Natural killer cell (primary cell): ENCODE data around the gene MIA. TPM values are rescaled to one million over a fixed set of nuclear protein-coding genes. Genes with fewer than 3 reads are reported as not detected.
"Not testable (repeated sequence)": the region's sequence is repeated elsewhere in the genome, so short reads cannot be mapped to it uniquely, and the experiment has no call there.

Source experiments
- ATAC-seq, 3 donors: fragments of 150-1000 bp in 2 of 3; fragments of 200-7000 bp in 1 of 3; cut with Tn5 transposase; 1 replicate in 1 of 3; 2 replicates in 2 of 3; pipeline ENCODE4 v1.10.0; 2021; ENCODE audit warnings: mild to moderate bottlenecking in 2 of 3, moderate library complexity in 2 of 3
- DNase-seq, 2 donors: peaks; one replicate each; pipeline versions ENCODE4 v3.0.0 to v3.0.0-alpha.2; 2013 to 2021; ENCODE audit warnings: mixed read lengths in 1 of 2
- H3K27ac ChIP-seq: one replicate; pipeline ENCODE4 v1.5.1; 2013; ENCODE audit warnings: mild to moderate bottlenecking, low read length
- H3K27me3 ChIP-seq: one replicate; pipeline ENCODE4 v1.6.1; 2013; ENCODE audit warnings: low read length; ENCODE audit not compliant: control insufficient read depth, insufficient read depth
- H3K36me3 ChIP-seq: one replicate; pipeline ENCODE4 v1.6.1; 2013; ENCODE audit warnings: low read length; ENCODE audit not compliant: control insufficient read depth, insufficient read depth
- H3K4me1 ChIP-seq: one replicate; pipeline ENCODE4 v1.6.1; 2013; ENCODE audit warnings: low read length; ENCODE audit not compliant: control insufficient read depth, insufficient read depth
- H3K4me3 ChIP-seq: one replicate; pipeline ENCODE4 v1.5.1; 2013; ENCODE audit warnings: low read length
- H3K9me3 ChIP-seq: one replicate; pipeline ENCODE4 v1.6.1; 2013; ENCODE audit warnings: low read length; ENCODE audit not compliant: control insufficient read depth, insufficient read depth
- H3K27ac Mint-ChIP-seq, 2 donors: one replicate each; pipeline ENCODE4 v1.8.0; 2022; ENCODE audit warnings: mild to moderate bottlenecking in 2 of 2, mixed read lengths in 2 of 2, moderate library complexity in 1 of 2
- H3K27me3 Mint-ChIP-seq, 2 donors: one replicate each; pipeline ENCODE4 v1.8.0; 2022; ENCODE audit warnings: low read depth in 2 of 2, mixed read lengths in 2 of 2
- H3K36me3 Mint-ChIP-seq: one replicate; pipeline ENCODE4 v1.8.0; 2022; ENCODE audit warnings: mixed read lengths
- H3K4me1 Mint-ChIP-seq, 2 donors: one replicate each; pipeline ENCODE4 v1.8.0; 2022; ENCODE audit warnings: mixed read lengths in 2 of 2
- H3K4me3 Mint-ChIP-seq: one replicate; pipeline ENCODE4 v1.8.0; 2022; ENCODE audit warnings: mild to moderate bottlenecking, moderate library complexity, mixed read lengths
- H3K9me3 Mint-ChIP-seq, 2 donors: one replicate each; pipeline ENCODE4 v1.8.0; 2022; ENCODE audit warnings: mixed read lengths in 2 of 2
- WGBS: methylation state at CpG from one replicate; pipeline ENCODE4 v1.1.7; 2013; ENCODE audit warnings: missing lambda C conversion rate; ENCODE audit not compliant: insufficient coverage; 5-methylcytosine and 5-hydroxymethylcytosine counted together
- intact Hi-C: fragments of 100-400 bp; cut with micrococcal nuclease; formaldehyde crosslinking; loops from one replicate; pipeline ENCODE4 v1.14.2; 2022
- total RNA-seq, 4 donors: library from RNA; stranded (reverse); fragments of 120-200 nt in 1 of 4; gene quantifications; one replicate each; pipeline versions ENCODE4 v1.2.3 to v1.2.4, GENCODE V29; 2013 to 2022

Gene MIA
- total RNA-seq, 3 donors from 2014 or later (not counting 1 experiment from before 2014, with no cell fraction given), result not detected

DNA sequence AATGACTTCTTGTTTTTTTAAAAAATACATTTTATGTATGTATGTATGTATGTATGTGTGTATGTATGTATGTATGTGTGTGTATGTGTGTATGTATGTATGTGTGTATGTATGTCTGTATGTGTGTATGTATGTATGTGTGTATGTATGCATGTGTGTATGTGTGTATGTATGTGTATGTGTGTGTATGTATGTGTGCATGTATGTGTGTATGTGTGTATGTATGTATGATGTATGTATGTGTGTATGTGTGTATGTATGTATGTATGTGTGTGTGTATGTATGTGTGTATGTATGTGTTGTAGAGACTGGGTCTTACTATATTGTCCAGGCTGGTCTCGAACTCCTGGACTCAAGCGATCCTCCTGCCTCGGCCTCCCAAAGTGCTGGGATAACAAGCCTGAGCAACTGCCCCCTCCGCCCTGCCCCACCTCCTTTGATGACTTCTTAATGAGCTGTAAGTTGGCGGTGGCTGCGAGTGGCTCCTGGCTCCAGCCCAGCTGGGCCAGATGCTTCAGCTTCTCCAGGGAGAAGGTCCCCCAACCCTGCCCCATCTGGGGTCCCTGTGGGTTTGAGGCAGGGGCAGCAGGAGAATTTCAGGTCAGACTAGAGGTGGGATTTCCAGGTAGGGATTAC, 50.3 kb downstream of the MIA start:
- not testable (repeated sequence) for H3K4me3 ChIP-seq, H3K9me3 ChIP-seq, ATAC-seq, H3K27ac ChIP-seq, H3K27me3 ChIP-seq, H3K27me3 Mint-ChIP-seq, H3K36me3 Mint-ChIP-seq, H3K9me3 Mint-ChIP-seq, DNase-seq, H3K36me3 ChIP-seq
- WGBS, result 100% methylated on average over 4 of the region's 6 CpGs
- peaks cover 53% of the 10 kb centered on the region for H3K4me1 ChIP-seq
- Mint-ChIP-seq H3K4me1 (peaks cover 41 to 59% of the 10 kb centered on the region in 2 donors), H3K4me3 (peak overlapping the region; percentile 51), H3K27ac (peak overlapping the region; percentile 85 to 92)
- intact Hi-C loops, result loop anchor here (1.0 to 10.0 kb wide), 5 partner anchors 27 to 479 kb away; partner anchors contain the start of gene HNRNPUL1

DNA sequence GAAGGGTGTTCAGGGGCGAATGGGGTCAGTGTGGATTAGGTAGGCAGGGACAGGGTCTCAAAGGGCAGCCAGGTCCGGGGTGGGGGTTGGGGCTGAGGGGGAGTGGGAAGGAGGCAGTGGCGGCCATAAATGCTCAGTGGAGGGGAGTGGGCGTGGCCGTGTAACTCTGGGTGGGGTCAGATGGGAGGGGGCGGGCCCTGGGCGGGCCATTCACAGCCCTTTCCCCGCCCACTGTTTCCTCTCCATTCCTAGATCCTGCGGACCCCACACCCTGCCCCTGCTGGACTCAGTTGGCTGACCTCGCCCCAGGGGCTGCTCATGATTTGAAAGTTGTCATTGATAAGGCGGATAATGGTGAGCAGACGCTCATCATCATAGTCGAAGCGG, 51.0 kb downstream of the MIA start:
- H3K4me3 Mint-ChIP-seq, result peak overlapping the region; percentile 48
- Histone ChIP-seq H3K4me1 (peaks cover 53% of the 10 kb centered on the region), H3K27ac (peak overlapping the region; percentile 79)
- not testable (repeated sequence) for H3K36me3 ChIP-seq, H3K36me3 Mint-ChIP-seq, H3K27me3 Mint-ChIP-seq, DNase-seq, H3K9me3 Mint-ChIP-seq, H3K27me3 ChIP-seq, H3K4me3 ChIP-seq, H3K9me3 ChIP-seq
- H3K27ac Mint-ChIP-seq, result peak overlapping the region; percentile 85 to 92
- WGBS, result 100% methylated on average over 7 of the region's 14 CpGs
- H3K4me1 Mint-ChIP-seq, result peaks cover 41 to 59% of the 10 kb centered on the region in 2 donors
- ATAC-seq, result peak in 2 of 3 donors; percentile 1 to 2
- intact Hi-C loops, result loop anchor here (1.0 to 10.0 kb wide), 5 partner anchors 28 to 478 kb away; partner anchors contain the start of gene HNRNPUL1

DNA sequence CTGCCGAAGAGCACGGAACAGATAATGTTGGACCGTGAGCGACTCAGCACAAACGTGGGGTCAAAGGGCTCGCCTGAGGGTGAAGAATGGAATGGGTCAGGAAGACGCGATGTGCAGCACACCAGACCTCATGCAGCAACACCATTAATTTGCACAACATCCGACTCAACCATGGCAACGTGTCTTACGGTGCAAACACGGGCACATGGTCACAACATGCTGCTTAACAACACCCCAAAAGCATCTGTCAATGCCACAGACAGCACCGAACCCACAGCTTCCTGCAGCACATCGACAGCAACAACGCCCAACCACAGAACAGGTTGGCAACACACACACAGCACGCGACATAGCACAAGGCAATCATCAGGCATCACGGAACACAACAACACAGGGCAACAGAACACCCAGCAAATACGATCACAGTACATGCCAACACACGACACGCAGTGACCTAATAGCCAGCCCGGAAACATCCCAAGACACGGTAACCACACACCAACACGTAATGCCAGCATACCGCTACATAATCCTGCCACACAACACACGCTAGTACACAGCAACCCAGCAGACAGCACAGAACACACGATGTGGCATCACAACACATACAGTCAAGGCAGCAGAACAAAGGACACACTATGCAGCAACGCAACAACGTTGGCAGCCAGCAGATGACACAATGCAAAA, 51.5 kb downstream of the MIA start:
- DNase-seq (peak; percentile 80 to 92), ATAC-seq (peak; percentile 81 to 92 (median 89))
- H3K9me3 ChIP-seq, H3K9me3 Mint-ChIP-seq, H3K36me3 ChIP-seq, H3K27me3 ChIP-seq, H3K27me3 Mint-ChIP-seq, H3K36me3 Mint-ChIP-seq, H3K4me3 ChIP-seq: not testable (repeated sequence)
- H3K27ac ChIP-seq, result peak overlapping the region; percentile 79
- H3K27ac Mint-ChIP-seq, result peak overlapping the region; percentile 85 to 92
- H3K4me1 Mint-ChIP-seq, result peaks cover 41 to 59% of the 10 kb centered on the region in 2 donors
- peaks cover 53% of the 10 kb centered on the region for H3K4me1 ChIP-seq
- WGBS, result 44% methylated on average over 29 of the region's 29 CpGs
- H3K4me3 Mint-ChIP-seq, result peak overlapping the region; percentile 48
- intact Hi-C loops, result loop anchor here (1.0 to 10.0 kb wide), 5 partner anchors 29 to 478 kb away; partner anchors contain the start of gene HNRNPUL1

Other genes with a start within 250 kb of the MIA start
- gene SHKBP1, start 198.6 kb upstream of the MIA start, total RNA-seq, result 100 to 1,000 TPM; 209 to 224 (median 209) TPM
- 100 to 1,000 TPM; 153 to 182 (median 157) TPM for gene LTBP4, start 174.2 kb upstream of the MIA start, total RNA-seq
- gene NUMBL, start 84.9 kb upstream of the MIA start, total RNA-seq, result 10 to 100 TPM in 2 of 3 donors, 1 to 10 TPM in 1; 9.9 to 19.5 (median 10.2) TPM
- 10 to 100 TPM; 31.8 to 46.7 (median 39.6) TPM for gene COQ8B, start 58.6 kb upstream of the MIA start, total RNA-seq
- 10 to 100 TPM in 2 of 3 donors, 1 to 10 TPM in 1; 8.7 to 11.1 (median 11.0) TPM for gene ITPKC, start 58.4 kb upstream of the MIA start, total RNA-seq
- 1 to 10 TPM; 5.9 to 9.6 (median 8.2) TPM for gene ACTMAP, start 25.0 kb upstream of the MIA start, total RNA-seq
- gene SNRPA, start 24.3 kb upstream of the MIA start, total RNA-seq, result 10 to 100 TPM; 56.2 to 65.9 (median 60.9) TPM
- gene RAB4B, start 2.7 kb downstream of the MIA start, total RNA-seq, result 10 to 100 TPM; 97.8 to 99.8 (median 98.6) TPM
- gene EGLN2, start 23.7 kb downstream of the MIA start, total RNA-seq, result 100 to 1,000 TPM; 104 to 156 (median 151) TPM
- gene CYP2A6, start 74.9 kb downstream of the MIA start, total RNA-seq, result not detected
- not detected for gene CYP2A7, start 106.7 kb downstream of the MIA start, total RNA-seq
- not detected for gene CYP2B6, start 215.8 kb downstream of the MIA start, total RNA-seq